GM20000 (cell line): ENCODE measurements around the gene RIIAD1.

Experiments used
- DNase-seq: peaks from one replicate; pipeline ENCODE4 v3.0.0; 2012; ENCODE audit warnings: low spot score
- TF ChIP-seq, protein P1 (sequence below): IDR thresholded peaks from 2 replicates; pipeline ENCODE4 v1.5.1; 2012; ENCODE audit warnings: mild to moderate bottlenecking, control low read depth; ENCODE audit errors: extremely low read depth, missing control alignments

Gene RIIAD1

GRCh38 chr1:151737479-151737878 lies 16.2 kb downstream of the RIIAD1 start:
- DNase-seq = no peak
- TF ChIP-seq, protein P1, sequence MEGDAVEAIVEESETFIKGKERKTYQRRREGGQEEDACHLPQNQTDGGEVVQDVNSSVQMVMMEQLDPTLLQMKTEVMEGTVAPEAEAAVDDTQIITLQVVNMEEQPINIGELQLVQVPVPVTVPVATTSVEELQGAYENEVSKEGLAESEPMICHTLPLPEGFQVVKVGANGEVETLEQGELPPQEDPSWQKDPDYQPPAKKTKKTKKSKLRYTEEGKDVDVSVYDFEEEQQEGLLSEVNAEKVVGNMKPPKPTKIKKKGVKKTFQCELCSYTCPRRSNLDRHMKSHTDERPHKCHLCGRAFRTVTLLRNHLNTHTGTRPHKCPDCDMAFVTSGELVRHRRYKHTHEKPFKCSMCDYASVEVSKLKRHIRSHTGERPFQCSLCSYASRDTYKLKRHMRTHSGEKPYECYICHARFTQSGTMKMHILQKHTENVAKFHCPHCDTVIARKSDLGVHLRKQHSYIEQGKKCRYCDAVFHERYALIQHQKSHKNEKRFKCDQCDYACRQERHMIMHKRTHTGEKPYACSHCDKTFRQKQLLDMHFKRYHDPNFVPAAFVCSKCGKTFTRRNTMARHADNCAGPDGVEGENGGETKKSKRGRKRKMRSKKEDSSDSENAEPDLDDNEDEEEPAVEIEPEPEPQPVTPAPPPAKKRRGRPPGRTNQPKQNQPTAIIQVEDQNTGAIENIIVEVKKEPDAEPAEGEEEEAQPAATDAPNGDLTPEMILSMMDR = no peak

GRCh38 chr1:151739590-151740355 lies 18.5 kb downstream of the RIIAD1 start:
- DNase-seq = no peak
- TF ChIP-seq, protein P1 = no peak

GRCh38 chr1:151741516-151741915 lies 20.2 kb downstream of the RIIAD1 start:
- TF ChIP-seq, protein P1 = no peak
- DNase-seq = no peak

DNA sequence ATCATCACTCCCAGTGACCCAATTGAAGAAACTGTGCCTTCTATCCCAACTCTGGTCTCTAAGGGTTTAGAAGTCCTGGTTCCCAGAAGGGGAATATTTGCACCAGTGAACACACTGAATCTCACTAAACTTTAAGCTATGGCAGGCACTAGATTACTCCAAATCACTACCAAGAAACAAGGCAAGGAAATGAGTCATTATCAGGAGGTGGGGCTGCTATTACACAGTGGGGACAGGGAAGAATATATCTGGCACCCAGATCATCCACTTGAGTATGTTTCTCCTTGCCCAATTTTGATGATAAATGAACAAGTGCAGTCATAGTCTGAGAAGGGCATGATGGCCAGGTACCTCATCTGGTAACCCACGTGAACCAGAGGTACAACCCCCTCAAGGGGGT lies 35.0 kb downstream of the RIIAD1 start:
- TF ChIP-seq, protein P1 = no peak
- no peak for DNase-seq

GRCh38 chr1:151759241-151759640 lies 37.9 kb downstream of the RIIAD1 start:
- TF ChIP-seq, protein P1 = no peak
- DNase-seq = no peak

- TF ChIP-seq, protein P1 = no peak
- DNase-seq = no peak
Measured at GRCh38 chr1:151760597-151761385, 39.5 kb downstream of the RIIAD1 start.
